Skin of body (tissue), 2 donors: Measurements from ENCODE around the gene DNAH12. TPM values are rescaled to one million over a fixed set of nuclear protein-coding genes. Genes with fewer than 3 reads are reported as not detected.
"Not testable (repeated sequence)": the region's sequence is repeated elsewhere in the genome, so short reads cannot be mapped to it uniquely, and the experiment has no call there.

Experiments used
- DNase-seq: peaks from one replicate; lab custom pipeline; 2025; lab: John Stamatoyannopoulos, UW
- total RNA-seq: library from RNA; depleted of rRNA; stranded (reverse); fragments of >200 nt; gene quantifications from one replicate; pipeline ENCODE4 v1.2.3, GENCODE V29; 2014

Gene DNAH12
- total RNA-seq, 1 donor from 2014 or later = 2.1 TPM

- no peak for DNase-seq
Measured at GRCh38 chr3:57421336-57421735, 122.8 kb downstream of the DNAH12 start.

DNA sequence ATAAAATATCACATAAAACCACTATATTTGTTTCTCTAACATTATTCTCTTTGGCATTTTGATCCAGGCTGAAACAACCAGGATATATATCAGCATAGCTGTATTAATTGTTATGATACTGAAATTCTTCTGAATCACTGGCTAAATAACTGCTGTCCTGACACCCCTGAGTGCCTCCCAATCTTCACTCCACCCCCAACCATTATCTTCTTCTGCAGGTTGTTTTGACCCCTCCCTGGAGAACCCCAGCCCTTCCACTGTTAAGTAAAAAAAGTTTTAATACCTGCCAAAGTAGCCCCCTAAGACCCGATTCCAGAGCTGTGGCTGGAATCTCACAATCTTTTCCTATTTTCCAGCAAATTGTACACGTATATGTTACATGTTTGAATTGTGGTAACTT lies 124.1 kb downstream of the DNAH12 start:
- DNase-seq = no peak

DNA sequence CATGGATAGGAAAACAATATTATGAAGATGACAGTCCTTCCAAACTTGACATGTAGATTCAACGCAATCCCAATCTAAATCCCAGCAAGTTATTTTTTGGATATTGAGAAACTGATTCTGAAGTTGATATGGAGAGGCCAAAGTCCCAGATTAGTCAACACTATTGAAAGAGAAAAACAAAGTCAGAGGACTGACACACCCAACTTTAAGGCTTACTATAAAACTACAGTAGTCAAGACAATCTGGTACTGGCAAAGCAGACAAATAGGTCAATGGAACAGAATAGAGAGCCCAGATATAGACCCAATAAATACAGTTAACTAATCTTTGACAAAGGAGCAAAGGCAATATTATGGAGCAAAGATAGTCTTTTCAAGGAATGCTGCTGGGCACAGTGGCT lies 132.4 kb downstream of the DNAH12 start:
- DNase-seq = no peak

- no peak for DNase-seq
Measured at GRCh38 chr3:57409471-57409870, 134.7 kb downstream of the DNAH12 start.

DNA sequence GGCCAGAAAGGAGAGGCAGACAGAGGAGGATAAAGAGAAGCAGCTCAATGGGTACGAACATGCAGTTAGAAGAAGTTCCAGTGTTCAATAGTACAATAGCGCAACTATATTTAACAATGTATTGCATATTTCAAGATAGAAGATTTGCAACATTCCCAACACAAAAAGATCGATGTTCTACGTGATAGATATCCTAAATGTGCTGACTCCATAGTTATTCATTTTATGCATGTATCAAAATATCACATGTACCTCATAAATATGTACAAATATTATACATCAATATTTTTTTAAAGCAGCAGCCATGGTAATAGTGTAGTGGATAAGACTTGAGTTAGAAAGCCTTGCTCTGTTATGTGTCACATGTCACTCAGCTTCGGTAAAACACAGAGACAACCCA lies 141.5 kb downstream of the DNAH12 start:
- no peak for DNase-seq

DNA sequence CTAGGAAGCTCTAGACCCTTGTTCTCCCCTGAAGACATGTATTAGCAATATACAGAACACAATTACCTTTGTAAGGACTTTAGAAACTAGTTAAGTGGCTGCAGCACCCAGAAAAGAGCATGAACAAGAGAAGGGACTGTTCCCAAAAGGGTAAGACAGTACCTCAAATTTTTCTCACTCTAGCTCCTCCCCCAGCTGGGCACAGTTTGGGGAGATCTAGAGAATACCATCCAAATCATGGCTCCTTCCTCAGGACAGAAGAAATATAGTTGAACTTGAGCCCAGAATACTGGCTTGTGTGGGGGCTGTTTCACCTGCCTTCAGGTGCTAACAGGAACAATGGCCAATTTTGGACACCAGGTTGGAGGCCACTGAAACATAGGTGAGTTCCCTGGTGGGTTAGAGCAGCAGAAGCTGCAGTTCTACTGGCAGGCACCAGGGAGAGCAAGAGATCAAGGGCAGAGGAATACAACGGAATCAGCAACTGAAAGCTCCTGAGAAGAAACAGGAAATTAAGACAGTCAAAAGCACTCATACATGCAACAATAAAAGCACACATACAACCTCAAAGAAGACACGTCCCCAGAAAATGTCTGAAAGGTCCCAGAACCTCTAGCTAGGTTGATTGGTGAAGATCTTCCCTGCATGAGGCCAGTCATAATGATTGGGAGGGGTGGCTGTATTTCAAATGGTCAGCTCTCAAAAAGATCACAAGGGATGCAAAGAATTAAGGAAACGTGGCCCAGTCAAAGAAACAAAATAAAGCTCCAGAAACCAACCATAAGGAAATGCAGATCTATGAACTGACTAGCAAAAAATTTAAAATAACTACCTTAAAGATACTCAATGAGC lies 146.7 kb downstream of the DNAH12 start:
- DNase-seq = no peak

GRCh38 chr3:57393977-57394376 lies 150.2 kb downstream of the DNAH12 start:
- DNase-seq = no peak

GRCh38 chr3:57391767-57392166 lies 152.4 kb downstream of the DNAH12 start:
- DNase-seq = no peak

DNA sequence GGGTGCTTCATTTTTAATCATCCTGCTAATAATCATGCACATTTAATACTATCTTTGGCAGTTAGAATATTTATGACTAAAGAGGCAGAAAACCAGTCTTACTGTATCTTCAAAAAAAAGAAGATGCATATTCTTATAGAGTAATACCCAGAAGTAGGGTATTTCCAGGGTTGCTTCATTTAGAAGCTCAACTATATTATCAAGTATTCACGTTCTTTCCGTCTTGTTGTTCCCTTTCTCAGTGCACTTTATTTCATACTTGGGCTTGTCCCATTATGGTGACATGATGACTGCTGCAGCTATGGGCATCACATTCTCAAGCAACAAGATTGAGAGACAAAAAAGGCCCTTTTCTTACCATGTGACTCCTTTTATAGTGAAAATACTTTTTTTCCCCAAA lies 154.9 kb downstream of the DNAH12 start:
- DNase-seq = no peak

GRCh38 chr3:57386307-57386706 lies 157.8 kb downstream of the DNAH12 start:
- no peak for DNase-seq

DNA sequence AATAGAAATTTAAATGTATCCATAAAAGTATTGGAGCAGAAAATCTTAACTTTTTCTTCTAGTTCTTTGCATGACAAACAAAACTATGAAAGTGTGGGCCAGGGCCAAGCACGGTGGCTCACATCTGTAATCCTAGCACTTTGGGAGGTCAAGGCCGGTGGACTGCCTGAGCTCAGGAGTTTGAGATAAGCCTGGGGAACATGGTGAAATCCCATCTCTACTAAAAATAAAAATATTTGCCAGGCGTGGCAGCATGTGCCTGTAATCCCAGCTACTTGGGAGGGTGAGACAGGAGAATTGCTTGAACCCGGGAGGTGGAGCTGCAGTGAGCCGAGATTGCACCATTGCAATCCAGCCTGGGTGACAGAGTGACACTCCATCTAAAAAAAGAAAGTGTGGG lies 158.6 kb downstream of the DNAH12 start:
- no peak for DNase-seq

- DNase-seq = no peak
Measured at GRCh38 chr3:57383838-57384237, 160.3 kb downstream of the DNAH12 start.

GRCh38 chr3:57383406-57383805 lies 160.7 kb downstream of the DNAH12 start:
- DNase-seq = no peak

DNA sequence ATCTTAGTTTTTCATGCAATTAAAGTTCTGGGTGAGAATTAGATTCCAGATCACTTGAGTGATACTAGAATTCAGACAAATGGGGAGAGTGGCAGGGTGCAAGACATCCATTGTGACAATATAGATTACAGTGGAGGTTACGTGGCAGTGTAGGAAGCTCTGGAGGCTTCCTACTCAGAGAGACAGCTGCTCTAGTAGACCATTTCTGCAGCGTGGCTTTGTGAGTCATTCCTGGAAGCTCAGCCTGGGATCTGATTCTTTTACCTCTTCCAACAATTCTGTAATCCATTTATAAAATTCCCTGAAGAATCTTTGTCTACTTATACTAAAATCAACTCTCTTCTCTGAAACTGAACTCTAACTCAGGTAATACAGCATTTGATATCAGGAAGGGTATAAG lies 161.2 kb downstream of the DNAH12 start:
- DNase-seq = no peak

GRCh38 chr3:57370341-57370740 lies 173.8 kb downstream of the DNAH12 start:
- DNase-seq = no peak

- DNase-seq = not testable (repeated sequence)
Measured at GRCh38 chr3:57365089-57365488, 179.1 kb downstream of the DNAH12 start.

- DNase-seq = not testable (repeated sequence)
Measured at GRCh38 chr3:57356275-57356674, 187.9 kb downstream of the DNAH12 start.

DNA sequence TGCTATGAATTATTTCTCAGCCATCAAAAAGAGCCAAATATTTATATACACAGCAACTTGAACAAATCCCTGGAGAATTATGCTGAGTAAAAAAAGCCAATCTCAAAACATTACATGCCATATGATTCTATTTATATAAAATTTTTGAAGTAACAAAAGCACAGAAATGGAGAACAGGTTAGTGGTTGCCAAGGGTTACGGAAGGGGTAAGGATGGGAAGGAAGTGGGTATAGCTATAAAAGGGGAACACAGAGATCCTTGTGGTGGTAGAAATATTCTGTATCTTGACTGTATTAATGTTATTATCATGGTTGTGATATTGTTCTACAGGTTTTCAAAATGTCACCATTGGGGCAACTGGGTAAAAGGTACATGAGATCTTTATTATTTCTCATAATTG lies 189.4 kb downstream of the DNAH12 start:
- DNase-seq = no peak

- no peak for DNase-seq
Measured at GRCh38 chr3:57350271-57350670, 193.9 kb downstream of the DNAH12 start.

- DNase-seq = not testable (repeated sequence)
Measured at GRCh38 chr3:57339071-57339642, 205.0 kb downstream of the DNAH12 start.

DNA sequence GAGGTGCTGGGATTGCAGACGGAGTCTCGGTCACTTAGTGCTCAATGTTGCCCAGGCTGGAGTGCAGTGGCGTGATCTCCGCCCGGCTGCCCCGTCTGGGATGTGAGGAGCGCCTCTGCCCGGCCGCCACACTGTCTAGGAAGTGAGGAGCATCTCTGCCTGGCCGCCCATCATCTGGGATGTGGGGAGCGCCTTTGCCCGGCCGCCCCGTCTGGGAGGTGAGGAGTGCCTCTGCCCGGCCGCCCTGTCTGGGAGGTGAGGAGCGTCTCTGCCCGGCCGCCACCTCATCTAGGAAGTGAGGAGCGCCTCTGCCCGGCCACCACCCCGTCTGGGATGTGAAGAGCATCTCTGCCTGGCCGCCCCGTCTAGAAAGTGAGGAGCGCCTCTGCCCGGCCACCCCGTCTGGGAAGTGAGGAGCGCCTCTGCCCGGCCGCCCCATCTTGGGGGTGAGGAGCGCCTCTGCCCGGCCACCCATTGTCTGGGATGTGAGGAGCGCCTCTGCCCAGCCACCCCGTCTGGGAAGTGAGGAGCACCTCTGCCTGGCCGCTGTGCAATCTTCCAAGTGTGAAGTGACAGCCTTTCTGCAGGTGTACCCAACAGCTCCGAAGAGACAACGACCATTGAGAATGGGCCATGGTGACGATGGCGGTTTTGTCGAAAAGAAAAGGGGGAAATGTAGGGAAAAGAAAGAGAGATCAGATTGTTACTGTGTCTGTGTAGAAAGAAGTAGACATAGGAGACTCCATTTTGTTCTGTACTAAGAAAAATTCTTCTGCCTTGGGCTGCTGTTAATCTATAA lies 205.7 kb downstream of the DNAH12 start:
- DNase-seq = not testable (repeated sequence)

- DNase-seq = no peak
Measured at GRCh38 chr3:57335283-57335938, 208.7 kb downstream of the DNAH12 start.
